HEK293T (cell line): ENCODE results near the gene NSF.
"Not testable (repeated sequence)": the region's sequence is repeated elsewhere in the genome, so short reads cannot be mapped to it uniquely, and the experiment has no call there.

Experiments
- ARNT ChIP-seq: fragments of 450-650 bp; IDR thresholded peaks from 2 replicates; pipeline ENCODE4 v1.6.1; 2017; ENCODE audit warnings: mild to moderate bottlenecking
- FOXA1 ChIP-seq: fragments of 450-650 bp; IDR thresholded peaks from 2 replicates; pipeline ENCODE4 v1.6.1; 2016; ENCODE audit warnings: mild to moderate bottlenecking
- FOXM1 ChIP-seq: fragments of 450-650 bp; IDR thresholded peaks from 2 replicates; pipeline ENCODE4 v1.6.1; 2017; ENCODE audit warnings: mild to moderate bottlenecking, borderline replicate concordance
- SP1 ChIP-seq: fragments of 450-650 bp; IDR thresholded peaks from 2 replicates; pipeline ENCODE4 v1.6.1; 2017

DNA sequence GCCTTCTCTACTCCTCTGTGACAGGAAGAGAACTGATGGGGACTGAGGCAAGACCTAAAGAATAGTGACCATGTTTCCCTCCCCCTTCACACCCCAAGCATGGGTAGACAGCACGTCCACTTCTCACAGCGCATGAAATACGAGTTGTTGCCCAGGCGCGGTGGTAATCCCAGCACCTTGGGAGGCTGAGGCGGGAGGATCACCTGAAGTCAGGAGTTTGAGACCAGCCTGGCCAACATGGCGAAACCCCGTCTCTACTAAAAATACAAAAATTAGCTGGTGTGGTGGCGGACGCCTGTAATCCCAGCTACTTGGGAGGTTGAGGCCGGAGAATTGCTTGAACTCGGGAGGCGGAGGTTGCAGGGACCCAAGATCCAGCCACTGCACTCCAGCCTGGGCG, 178.4 kb downstream of the NSF start:
- TF ChIP-seq FOXA1, ARNT, SP1, FOXM1: not testable (repeated sequence)
